GM12878 (cell line): Measurements from ENCODE around the gene ETS1. TPM values are rescaled to one million over a fixed set of nuclear protein-coding genes. Genes with fewer than 3 reads are reported as not detected.
"Not testable (repeated sequence)": the region's sequence is repeated elsewhere in the genome, so short reads cannot be mapped to it uniquely, and the experiment has no call there.

Experiments used
- ATAC-seq: fragments of 200-7000 bp; cut with Tn5 transposase; 3 replicates; pipeline ENCODE4 v1.9.1; 2020; ENCODE audit warnings: mild to moderate bottlenecking, moderate library complexity
- BruUV-seq: library from RNA; stranded (reverse); fragments of 400-500 nt; replicated peaks from 2 replicates; lab custom pipeline; 2021; lab: Mats Ljungman, UMichigan
- CTCF ChIA-PET: fragments of 300-600 bp; sonication (Branson Sonifier 250); formaldehyde crosslinking; extraction: SDS; loops from one replicate; lab custom pipeline; 2021; ENCODE audit warnings: inconsistent platforms; lab: Yijun Ruan, JAX
- POLR2A ChIA-PET: fragments of 350-600 bp; formaldehyde crosslinking; extraction: SDS; loops from one replicate; lab custom pipeline; 2021; ENCODE audit warnings: inconsistent platforms; lab: Charles Lee
- RAD21 ChIA-PET: fragments of 300-600 bp; sonication (Branson Sonifier 250); formaldehyde crosslinking; loops from one replicate; lab custom pipeline; 2023; ENCODE audit warnings: antibody characterized with exemption; ENCODE audit not compliant: unreplicated experiment; lab: Charles Lee
- SMC1A ChIA-PET: fragments of 300-600 bp; sonication (Branson Sonifier 250); formaldehyde crosslinking; loops from one replicate; lab custom pipeline; 2023; ENCODE audit not compliant: unreplicated experiment, uncharacterized antibody; lab: Charles Lee
- DNase-seq: peaks from one replicate; pipeline ENCODE4 v3.0.0-alpha.2; 2011; ENCODE audit warnings: low read depth, low spot score
- FAIRE-seq: peaks from 3 replicates; lab custom pipeline; 2011; peaks lifted over from hg19 to GRCh38; lab: Jason Lieb, UNC
- H2AFZ ChIP-seq: 2 replicates; pipeline ENCODE4 v1.6.0; 2011; ENCODE audit warnings: low read depth, low read length, control low read depth; ENCODE audit not compliant: control insufficient read depth
- H3K27ac ChIP-seq: 2 replicates; pipeline ENCODE4 v1.5.1; 2011; ENCODE audit warnings: control low read depth; ENCODE audit not compliant: control insufficient read depth, insufficient read depth
- H3K27me3 ChIP-seq, 2 experiments: replicated peaks in 1 of 2; 2 replicates each; pipeline versions ENCODE4 v1.6.0 to v1.6.1; 2011; ENCODE audit warnings: low read length in 1 of 2; ENCODE audit not compliant: control insufficient read depth in 2 of 2, insufficient read depth in 2 of 2
- H3K36me3 ChIP-seq, 2 experiments: 2 replicates each; pipeline ENCODE4 v1.5.1; 2011; ENCODE audit warnings: low read length in 1 of 2; ENCODE audit not compliant: control insufficient read depth in 2 of 2, insufficient read depth in 2 of 2
- H3K4me1 ChIP-seq: 2 replicates; pipeline ENCODE4 v1.6.1; 2011; ENCODE audit warnings: mild to moderate bottlenecking, low read length, moderate library complexity, mixed read lengths; ENCODE audit not compliant: control insufficient read depth, insufficient read depth
- H3K4me2 ChIP-seq: 2 replicates; pipeline ENCODE4 v1.6.0; 2011; ENCODE audit warnings: control low read depth; ENCODE audit not compliant: control insufficient read depth, insufficient read depth
- H3K4me3 ChIP-seq: fragments of 200-600 bp; sonication (generic); 2 replicates; pipeline ENCODE4 v1.5.1; 2016
- H3K79me2 ChIP-seq: 2 replicates; pipeline ENCODE4 v1.6.0; 2011; ENCODE audit warnings: low read length; ENCODE audit not compliant: control insufficient read depth, insufficient read depth
- H3K9ac ChIP-seq: 2 replicates; pipeline ENCODE4 v1.8.0; 2011; ENCODE audit warnings: low read length, control low read depth, mixed read lengths; ENCODE audit not compliant: control insufficient read depth, insufficient read depth
- H3K9me3 ChIP-seq: replicated peaks from 3 replicates; pipeline ENCODE4 v1.5.1; 2011; ENCODE audit warnings: mild to moderate bottlenecking, low read length; ENCODE audit not compliant: control insufficient read depth, insufficient read depth
- H4K20me1 ChIP-seq: 2 replicates; pipeline ENCODE4 v1.6.0; 2011; ENCODE audit not compliant: control insufficient read depth, insufficient read depth
- BMI1 ChIP-seq: fragments of 450-650 bp; IDR thresholded peaks from 2 replicates; pipeline ENCODE4 v1.6.1; 2016; ENCODE audit warnings: mild to moderate bottlenecking, moderate library complexity, borderline replicate concordance
- CHD4 ChIP-seq: fragments of 200-600 bp; sonication (generic); IDR thresholded peaks from 2 replicates; pipeline ENCODE4 v1.6.1; 2016; ENCODE audit warnings: mild to moderate bottlenecking
- NFYA ChIP-seq: IDR thresholded peaks from 2 replicates; pipeline ENCODE4 v1.6.1; 2011; ENCODE audit warnings: low read depth, mild to moderate bottlenecking, low read length, improper control_type of control experiment, borderline replicate concordance
- NR2C1 ChIP-seq: fragments of 450-650 bp; IDR thresholded peaks from 2 replicates; pipeline ENCODE4 v1.6.1; 2017; ENCODE audit warnings: antibody characterized with exemption, mild to moderate bottlenecking, moderate library complexity
- PAX8 ChIP-seq: fragments of 450-650 bp; IDR thresholded peaks from 2 replicates; pipeline ENCODE4 v1.6.1; 2017; ENCODE audit warnings: mild to moderate bottlenecking, moderate library complexity
- SMAD1 ChIP-seq: fragments of 450-650 bp; IDR thresholded peaks from 2 replicates; pipeline ENCODE4 v1.6.1; 2018; ENCODE audit warnings: mild to moderate bottlenecking, low read depth; ENCODE audit not compliant: partially characterized antibody
- TCF7 ChIP-seq: IDR thresholded peaks from 2 replicates; pipeline ENCODE4 v1.6.1; 2014; ENCODE audit warnings: antibody characterized with exemption, borderline replicate concordance
- YBX1 ChIP-seq: fragments of 450-650 bp; IDR thresholded peaks from 2 replicates; pipeline ENCODE4 v1.6.1; 2016; ENCODE audit warnings: antibody characterized with exemption
- ZBTB40 ChIP-seq: fragments of 450-650 bp; IDR thresholded peaks from 2 replicates; pipeline ENCODE4 v1.6.1; 2016; ENCODE audit warnings: mild to moderate bottlenecking, moderate library complexity, borderline replicate concordance
- WGBS: methylation state at CpG from one replicate; pipeline ENCODE4 v1.1.6; 2016; ENCODE audit warnings: low lambda C conversion rate; ENCODE audit not compliant: insufficient replicate concordance, insufficient coverage; ENCODE audit errors: missing lambda C conversion rate; 5-methylcytosine and 5-hydroxymethylcytosine counted together
- in situ Hi-C: fragments of 300-500 bp; cut with MboI; formaldehyde crosslinking; loops from 9 replicates; pipeline ENCODE4 v1.14.3; 2018; ENCODE audit warnings: mixed read lengths
- intact Hi-C: fragments of 100-400 bp; cut with micrococcal nuclease; formaldehyde crosslinking; loops from one replicate; pipeline ENCODE4 v1.14.2; 2022; ENCODE audit not compliant: unreplicated experiment
- polyA plus RNA-seq, 11 experiments: library from polyadenylated mRNA; depleted of rRNA in 4 of 11; unstranded in 6 of 11; stranded (reverse) in 5 of 11; fragments of >200 nt; fragmentation: Nextera tagmentation in 4 of 11; fragmentation: Illumina TruSeq in 1 of 11; extraction: Ambion mirVana in 4 of 11; extraction: Trizol in 1 of 11; gene quantifications; 1 replicate in 1 of 11; 2 replicates in 10 of 11; pipeline versions ENCODE4 v1.2.1 to v1.2.3, GENCODE V29; 2011 to 2016; ENCODE audit warnings: inconsistent platforms in 2 of 11, missing spikeins in 2 of 11, low read depth in 1 of 11
- total RNA-seq, 4 experiments: library from RNA; depleted of rRNA in 3 of 4; stranded (reverse); fragments of >200 nt in 3 of 4; fragmentation: Illumina TruSeq in 1 of 4; extraction: Trizol in 1 of 4; gene quantifications; 2 replicates each; pipeline versions ENCODE4 v1.2.1 to v1.2.3, GENCODE V29; 2013 to 2021

ETS1 gene
- total and polyA plus RNA-seq, 10 of the 15 experiments (the other 5 are each of a cell fraction or from before 2014, with no cell fraction given): 12.5 to 112 (median 55.5) TPM

- H3K4me2 ChIP-seq: no peak overlapping the region
- ChIA-PET RAD21 (no interaction called here), CTCF (interaction anchor here (0.9 to 1.0 kb wide), 2 partner anchors 68 to 124 kb away, joined by 3 read pairs; no protein-coding TSS in a partner anchor), SMC1A (interaction anchor here (1.0 to 1.5 kb wide), 5 partner anchors 10 to 54 kb away, joined by 3 to 5 read pairs (median 4); no protein-coding TSS in a partner anchor), POLR2A (no interaction called here)
- no peak overlapping the region for H3K9ac ChIP-seq
- WGBS: 74% methylated on average over 4 of the region's 4 CpGs
- BruUV-seq: no TSS peak
- intact Hi-C loops (no loop called here), in situ Hi-C loops (no loop called here)
- peaks cover 13% of the 10 kb centered on the region for H3K4me1 ChIP-seq
- H3K9me3 ChIP-seq: no peaks in the 10 kb centered on the region
- no peaks in the 10 kb centered on the region for H3K79me2 ChIP-seq
- H3K36me3 ChIP-seq: no peaks in the 10 kb centered on the region
- TF ChIP-seq YBX1 (no peak), TCF7 (no peak), NR2C1 (no peak), ZBTB40 (no peak), NFYA (no peak), PAX8 (no peak), CHD4 (no peak), BMI1 (no peak), SMAD1 (no peak)
- H2AFZ ChIP-seq: no peak overlapping the region
- no peak for FAIRE-seq
- no peak overlapping the region for H3K27ac ChIP-seq
- no peak overlapping the region for H3K4me3 ChIP-seq
- H3K27me3 ChIP-seq: no peaks in the 10 kb centered on the region
- no peak for ATAC-seq
- H4K20me1 ChIP-seq: no peaks in the 10 kb centered on the region
- DNase-seq: no peak
Measured at GRCh38 chr11:128447233-128447632, 140.1 kb downstream of the ETS1 start.

- H3K36me3 ChIP-seq, POLR2A ChIA-PET, CTCF ChIA-PET, H3K9me3 ChIP-seq, ATAC-seq, FAIRE-seq, intact Hi-C loops, H4K20me1 ChIP-seq, H3K27me3 ChIP-seq, H3K4me3 ChIP-seq, H2AFZ ChIP-seq, in situ Hi-C loops, RAD21 ChIA-PET, H3K4me2 ChIP-seq, H3K27ac ChIP-seq, BruUV-seq, H3K4me1 ChIP-seq, DNase-seq, H3K79me2 ChIP-seq, H3K9ac ChIP-seq: not testable (repeated sequence)
- WGBS: 94% methylated on average over 1 of the region's 1 CpG
- SMC1A ChIA-PET: interaction anchor here (1.2 to 1.5 kb wide), 2 partner anchors 28 to 46 kb away, joined by 3 to 5 read pairs; no protein-coding TSS in a partner anchor
Measured at GRCh38 chr11:128445921-128446320, 141.4 kb downstream of the ETS1 start.
